Measurements from ENCODE around the gene UVRAG.

UVRAG gene

GRCh38 chr11:75955443-75955842 lies 140.4 kb downstream of the UVRAG start (continued):
- TF ChIP-seq HOXC10 (CRISPR knock-in tag; IDR thresholded peaks at IDR 0.05) = no peak
- TF ChIP-seq HIC1 (tag by site-specific recombination; IDR thresholded peaks at IDR 0.05) = no peak
- peak; percentile 69 for TF ChIP-seq ZFHX2 (tag by site-specific recombination; conservative IDR thresholded peaks at IDR 0.05)
- TF ChIP-seq IKZF3 (tag by site-specific recombination; IDR thresholded peaks at IDR 0.05) = 0 out of 2 replicates have a peak, but pooled peaks have one; percentile 49
- TF ChIP-seq ZNF549 (tag by site-specific recombination; IDR thresholded peaks at IDR 0.05) = no peak
- no peak for TF ChIP-seq ZNF18 (tag by site-specific recombination; IDR thresholded peaks at IDR 0.05)
- TF ChIP-seq ZNF350 (tag by site-specific recombination; IDR thresholded peaks at IDR 0.05) = no peak
- TF ChIP-seq ZNF544 (tag by site-specific recombination; IDR thresholded peaks at IDR 0.05) = no peak
- no peak for TF ChIP-seq ZNF521 (tag by site-specific recombination; IDR thresholded peaks at IDR 0.05)
- no peak for TF ChIP-seq ELK4 (IDR thresholded peaks at IDR 0.05; ENCODE audit: borderline replicate concordance, low read depth, low read length)
- no peak for TF ChIP-seq ZNF366 (tag by site-specific recombination; conservative IDR thresholded peaks at IDR 0.05)
- no peak for TF ChIP-seq ZFP41 (tag by site-specific recombination; IDR thresholded peaks at IDR 0.05; ENCODE audit: borderline replicate concordance)
- TF ChIP-seq EGR2 (tag by site-specific recombination; IDR thresholded peaks at IDR 0.05; ENCODE audit: low read depth) = peak; percentile 43; the same call in 1 of the 2 replicates
- TF ChIP-seq ZNF48 (tag by site-specific recombination; IDR thresholded peaks at IDR 0.05) = no peak
- TF ChIP-seq ZNF785 (tag by site-specific recombination; IDR thresholded peaks at IDR 0.05) = no peak
- TF ChIP-seq ATF2 (tag by site-specific recombination; IDR thresholded peaks at IDR 0.05; ENCODE audit: low read depth) = no peak
- peak; percentile 54 for TF ChIP-seq ZNF121 (tag by site-specific recombination; IDR thresholded peaks at IDR 0.05)
- no peak for TF ChIP-seq ZSCAN23 (tag by site-specific recombination; IDR thresholded peaks at IDR 0.05)
- TF ChIP-seq ZNF394 (tag by site-specific recombination; IDR thresholded peaks at IDR 0.05; ENCODE audit: borderline replicate concordance) = no peak
- TF ChIP-seq ZNF670 (tag by site-specific recombination; IDR thresholded peaks at IDR 0.05; ENCODE audit: low read depth) = no peak
- no peak for TF ChIP-seq ZNF600 (tag by site-specific recombination; IDR thresholded peaks at IDR 0.05)
- TF ChIP-seq ZNF16 (tag by site-specific recombination; IDR thresholded peaks at IDR 0.05; ENCODE audit: low read depth) = no peak
- TF ChIP-seq ZNF354C (tag by site-specific recombination; IDR thresholded peaks at IDR 0.05; ENCODE audit: borderline replicate concordance, low read depth) = no peak
- no peak for TF ChIP-seq MEIS1 (CRISPR knock-in tag; IDR thresholded peaks at IDR 0.05; ENCODE audit: borderline replicate concordance)
- no peak for TF ChIP-seq ZNF324 (tag by site-specific recombination; IDR thresholded peaks at IDR 0.05)

Measured in HEK293 (cell line).